HG03521 (cell line): Measurements from ENCODE around the gene SLC36A1.

Experiments
- ATAC-seq: cut with Tn5 transposase; IDR thresholded peaks from one replicate; pipeline ENCODE4 v1.9.1; 2021; ENCODE audit warnings: mild to moderate bottlenecking, moderate library complexity; ENCODE audit not compliant: unreplicated experiment

SLC36A1 gene

DNA sequence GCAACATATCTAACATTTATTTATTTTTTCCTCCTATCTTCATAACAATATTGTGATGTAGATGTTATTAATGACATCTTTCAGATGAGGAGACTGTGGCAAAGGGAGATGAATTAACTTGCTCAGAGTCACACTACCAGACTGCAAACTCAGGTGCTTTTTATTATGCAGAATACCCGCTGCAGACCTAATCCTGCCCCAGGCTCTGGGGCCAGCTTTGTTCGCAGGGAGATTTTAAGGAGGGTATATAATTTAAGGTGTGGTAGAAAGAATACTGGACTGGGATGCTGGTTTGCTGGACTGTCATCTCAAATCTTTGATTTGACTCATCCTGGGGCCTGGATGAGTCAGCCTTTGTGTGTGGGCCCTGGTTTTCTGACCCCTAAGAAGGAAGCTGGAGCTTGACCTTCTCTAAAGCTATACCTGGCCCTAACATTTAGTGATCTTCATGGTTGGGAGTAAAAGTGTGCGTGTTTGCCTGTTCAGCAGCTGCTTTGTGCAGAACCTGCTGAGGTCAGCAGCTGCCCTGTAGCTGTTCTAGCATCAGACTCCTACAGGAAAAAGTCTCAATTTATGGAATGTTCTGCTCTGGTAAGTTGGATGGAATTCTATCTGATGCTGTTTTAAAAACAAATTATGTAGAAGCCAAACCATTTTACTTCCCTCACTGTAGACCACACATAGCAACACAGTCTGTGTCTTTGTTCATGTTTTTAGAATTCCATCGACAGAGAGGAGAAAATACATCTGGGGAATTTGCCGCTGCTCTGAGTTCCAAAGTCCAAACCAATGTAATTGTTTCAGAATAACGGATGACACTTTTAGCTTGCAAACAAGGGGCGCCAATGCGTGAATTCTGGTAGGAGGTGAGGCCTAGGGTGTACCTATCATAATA, 4.5 kb downstream of the SLC36A1 start:
- no peak for ATAC-seq

DNA sequence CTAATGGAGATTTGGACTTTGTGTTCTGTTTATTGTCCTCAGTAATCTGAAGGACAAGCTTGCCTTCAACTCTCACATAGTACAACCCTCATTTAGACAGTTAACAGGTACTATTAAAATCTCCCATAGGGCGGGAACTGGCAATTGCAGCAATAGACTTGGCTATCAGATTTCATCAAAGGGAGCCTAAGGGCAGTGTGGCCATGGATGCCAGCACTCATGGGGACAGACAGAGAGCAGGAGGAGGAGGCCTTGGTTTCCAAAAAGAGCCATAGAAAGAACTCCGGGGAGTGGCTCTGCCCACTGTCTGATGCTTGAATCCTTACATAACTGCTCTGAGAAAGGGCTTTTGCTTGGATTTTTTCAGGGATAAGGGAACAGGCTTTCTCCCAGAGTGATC, 6.8 kb downstream of the SLC36A1 start:
- no peak for ATAC-seq

DNA sequence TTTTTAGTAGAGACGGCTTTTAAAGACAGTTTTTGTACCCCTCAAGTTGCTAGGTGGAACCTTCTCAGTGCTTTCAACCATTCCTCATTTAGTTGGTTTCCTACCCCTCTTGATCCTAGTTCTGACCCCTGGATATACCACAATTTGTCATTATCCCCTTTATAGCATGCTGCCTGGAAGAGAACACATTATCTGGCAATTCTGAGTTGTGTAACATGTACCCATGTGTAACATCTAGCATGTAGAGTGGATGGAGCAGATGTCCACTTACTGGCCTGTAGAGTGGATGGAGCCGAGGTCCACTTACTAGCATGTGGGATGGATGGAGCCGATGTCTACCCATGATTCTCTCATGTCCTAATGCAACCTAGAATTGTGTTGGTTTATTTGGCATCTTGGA, 7.5 kb downstream of the SLC36A1 start:
- no peak for ATAC-seq

GRCh38 chr5:151456321-151456940, 9.0 kb downstream of the SLC36A1 start:
- no peak for ATAC-seq

- ATAC-seq: no peak
These were observed 10.9 kb downstream of the SLC36A1 start for GRCh38 chr5:151458314-151458713.

GRCh38 chr5:151459680-151460324, 12.4 kb downstream of the SLC36A1 start:
- no peak for ATAC-seq

DNA sequence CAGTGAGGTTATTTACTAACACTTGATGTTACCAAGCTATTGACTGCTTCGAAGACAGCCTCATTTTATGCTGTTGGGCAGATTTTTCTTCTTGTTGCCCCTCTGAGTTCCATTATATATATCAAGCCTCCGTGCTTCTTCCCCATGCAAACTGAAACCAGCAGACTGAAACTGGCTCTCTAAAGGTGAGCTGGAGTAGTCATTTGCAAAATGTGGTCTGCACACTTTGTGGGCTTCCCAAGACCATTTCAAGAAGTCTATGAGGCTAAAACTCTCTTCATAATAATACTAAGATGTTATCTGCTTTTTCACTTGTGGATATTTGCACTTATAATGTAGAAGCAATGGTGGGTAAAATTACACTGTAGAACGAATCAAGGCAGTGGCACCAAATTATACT, 13.9 kb downstream of the SLC36A1 start:
- peak; percentile 96 for ATAC-seq

GRCh38 chr5:151463137-151464029, 16.0 kb downstream of the SLC36A1 start:
- no peak for ATAC-seq

GRCh38 chr5:151464101-151464500, 16.7 kb downstream of the SLC36A1 start:
- ATAC-seq: no peak

DNA sequence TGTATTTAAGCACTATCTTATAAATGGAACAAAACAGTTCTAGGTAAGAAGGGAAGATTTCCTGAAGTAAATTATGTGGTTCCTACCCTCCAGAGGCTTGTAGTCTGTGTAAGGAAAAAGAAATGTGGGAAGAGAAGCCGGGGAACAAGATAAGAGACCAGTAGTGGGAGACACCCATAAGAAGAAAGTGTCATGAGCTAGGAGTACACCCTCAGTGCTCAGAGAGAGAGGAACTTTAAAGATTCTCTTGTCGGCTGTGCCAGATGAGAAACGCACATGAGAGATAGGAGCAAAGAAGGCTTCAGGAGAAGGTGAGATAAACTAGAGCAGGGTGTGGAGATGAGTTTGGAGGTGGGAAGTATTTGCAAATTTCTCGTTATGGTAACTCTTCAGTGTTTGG, 18.1 kb downstream of the SLC36A1 start:
- no peak for ATAC-seq

GRCh38 chr5:151467576-151467975, 20.2 kb downstream of the SLC36A1 start:
- ATAC-seq: no peak

- ATAC-seq: no peak
These were observed 22.0 kb downstream of the SLC36A1 start for GRCh38 chr5:151469386-151469785.

GRCh38 chr5:151469992-151470391, 22.6 kb downstream of the SLC36A1 start:
- ATAC-seq: no peak

DNA sequence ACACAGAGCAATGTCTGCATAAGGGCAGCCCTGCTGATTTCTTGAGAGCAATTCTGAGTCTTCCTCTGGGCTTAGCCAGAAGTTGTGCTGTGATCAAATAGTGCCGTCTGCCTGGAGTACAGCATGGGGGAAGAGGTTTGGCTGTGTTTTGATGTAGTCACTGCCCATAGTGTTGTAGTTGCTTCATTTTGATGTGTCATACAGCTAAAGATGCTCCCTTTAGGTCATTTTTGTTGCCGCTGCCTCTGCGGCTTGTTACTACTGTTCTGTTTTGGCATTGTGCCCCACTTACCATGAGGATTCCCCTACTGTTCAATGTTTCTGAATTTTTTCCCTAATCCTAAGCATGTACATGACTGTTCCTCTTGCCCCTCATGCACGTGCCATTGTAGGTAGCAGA, 23.0 kb downstream of the SLC36A1 start:
- no peak for ATAC-seq

DNA sequence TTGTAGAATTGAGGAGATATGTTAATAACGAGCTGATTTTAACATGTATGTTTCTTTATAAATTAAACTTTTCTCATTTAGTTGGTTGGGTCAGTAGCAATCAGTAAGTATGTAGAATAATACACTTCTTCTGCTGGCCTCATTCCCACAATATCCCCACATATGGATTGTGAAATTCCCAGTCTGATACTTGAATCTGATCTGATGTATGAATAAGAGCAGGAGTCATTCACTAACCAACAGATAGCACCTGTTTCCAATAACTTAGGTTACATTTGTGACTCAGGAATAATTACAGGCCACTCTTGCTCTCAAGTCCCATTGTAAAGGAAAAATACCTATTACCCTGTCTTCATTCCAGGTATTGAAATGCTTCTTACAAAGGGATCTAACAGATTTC, 23.9 kb downstream of the SLC36A1 start:
- ATAC-seq: no peak

GRCh38 chr5:151474799-151475198, 27.4 kb downstream of the SLC36A1 start:
- ATAC-seq: no peak

DNA sequence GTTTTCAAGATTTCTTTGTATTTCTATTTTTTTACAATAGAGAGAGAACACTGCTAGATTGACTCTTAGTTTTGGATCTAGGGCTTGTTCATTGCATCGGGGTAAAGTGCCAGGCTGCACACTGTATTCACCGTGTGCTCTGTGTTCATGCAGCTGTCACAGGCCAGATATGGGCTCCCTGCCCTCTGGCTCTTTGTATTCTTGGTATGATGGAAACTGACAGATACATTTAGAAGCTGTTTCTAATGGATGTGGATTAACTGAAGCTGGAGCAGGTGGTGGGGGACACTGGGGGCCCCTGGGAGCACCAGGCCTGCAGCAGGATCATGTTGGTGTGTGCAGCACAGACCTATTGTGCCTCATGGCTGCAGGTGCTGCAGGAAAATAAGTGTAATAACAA, 28.0 kb downstream of the SLC36A1 start:
- no peak for ATAC-seq

DNA sequence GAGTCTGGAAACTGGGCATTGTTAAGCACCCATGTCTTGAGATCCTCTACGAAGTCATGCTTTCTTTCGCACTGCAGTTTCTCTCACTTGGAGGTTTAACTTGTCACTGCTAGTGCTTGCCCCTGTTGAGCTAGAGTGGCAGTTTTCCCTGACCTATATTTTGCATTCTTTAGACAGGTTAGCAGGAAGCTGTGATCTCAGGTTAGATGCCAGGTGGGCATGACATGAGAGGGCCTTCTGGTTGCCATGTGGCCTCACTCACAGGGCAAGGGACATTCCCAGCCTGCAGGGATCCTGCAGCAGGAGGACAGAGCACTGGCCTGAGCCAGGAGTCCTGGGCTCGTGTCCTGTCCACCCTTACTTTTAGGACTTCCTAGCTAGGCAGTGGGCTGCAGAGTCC, 28.6 kb downstream of the SLC36A1 start:
- ATAC-seq: no peak

- ATAC-seq: no peak
These were observed 29.7 kb downstream of the SLC36A1 start for GRCh38 chr5:151477101-151477500.

GRCh38 chr5:151480384-151481293, 33.2 kb downstream of the SLC36A1 start:
- ATAC-seq: no peak
